ENCODE measurements around the gene PBXIP1. TPM values are rescaled to one million over a fixed set of nuclear protein-coding genes. Genes with fewer than 3 reads are reported as not detected.
"Not testable (repeated sequence)": the region's sequence is repeated elsewhere in the genome, so short reads cannot be mapped to it uniquely, and the experiment has no call there.

The PBXIP1 gene
- total RNA-seq, 2 donors from 2014 or later, result 81.4 to 101 TPM

DNA sequence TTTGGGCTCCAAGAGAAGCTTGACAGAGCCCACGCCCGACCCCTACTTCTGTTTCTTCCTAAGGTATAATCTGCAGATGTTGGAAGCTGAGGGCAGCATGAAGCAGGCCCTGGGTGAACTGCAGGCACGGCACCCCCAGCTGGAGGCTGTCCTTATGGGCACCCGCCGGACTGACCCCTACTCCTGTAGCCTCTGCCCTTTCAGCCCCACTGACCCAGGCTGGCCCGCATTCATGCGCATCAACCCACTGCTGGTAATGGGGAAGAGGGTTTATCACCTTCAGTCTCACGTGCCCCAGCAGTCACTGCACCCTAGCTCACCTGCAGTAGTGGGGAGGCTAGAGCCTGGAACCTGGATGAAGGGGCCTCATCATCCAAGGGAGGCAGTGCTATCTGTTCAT lies 34.4 kb upstream of the PBXIP1 start:
- DNase-seq (ENCODE audit: low spot score), result no peak
- Histone ChIP-seq H3K4me1 (no peaks in the 10 kb centered on the region), H3K27me3 (no peaks in the 10 kb centered on the region), H3K9me3 (no peaks in the 10 kb centered on the region), H3K4me3 (no peak overlapping the region), H3K27ac (no peak overlapping the region), H3K36me3 (peaks cover 25% of the 10 kb centered on the region)
- TF ChIP-seq, protein P1, sequence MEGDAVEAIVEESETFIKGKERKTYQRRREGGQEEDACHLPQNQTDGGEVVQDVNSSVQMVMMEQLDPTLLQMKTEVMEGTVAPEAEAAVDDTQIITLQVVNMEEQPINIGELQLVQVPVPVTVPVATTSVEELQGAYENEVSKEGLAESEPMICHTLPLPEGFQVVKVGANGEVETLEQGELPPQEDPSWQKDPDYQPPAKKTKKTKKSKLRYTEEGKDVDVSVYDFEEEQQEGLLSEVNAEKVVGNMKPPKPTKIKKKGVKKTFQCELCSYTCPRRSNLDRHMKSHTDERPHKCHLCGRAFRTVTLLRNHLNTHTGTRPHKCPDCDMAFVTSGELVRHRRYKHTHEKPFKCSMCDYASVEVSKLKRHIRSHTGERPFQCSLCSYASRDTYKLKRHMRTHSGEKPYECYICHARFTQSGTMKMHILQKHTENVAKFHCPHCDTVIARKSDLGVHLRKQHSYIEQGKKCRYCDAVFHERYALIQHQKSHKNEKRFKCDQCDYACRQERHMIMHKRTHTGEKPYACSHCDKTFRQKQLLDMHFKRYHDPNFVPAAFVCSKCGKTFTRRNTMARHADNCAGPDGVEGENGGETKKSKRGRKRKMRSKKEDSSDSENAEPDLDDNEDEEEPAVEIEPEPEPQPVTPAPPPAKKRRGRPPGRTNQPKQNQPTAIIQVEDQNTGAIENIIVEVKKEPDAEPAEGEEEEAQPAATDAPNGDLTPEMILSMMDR (IDR thresholded peaks at IDR 0.05), result no peak

DNA sequence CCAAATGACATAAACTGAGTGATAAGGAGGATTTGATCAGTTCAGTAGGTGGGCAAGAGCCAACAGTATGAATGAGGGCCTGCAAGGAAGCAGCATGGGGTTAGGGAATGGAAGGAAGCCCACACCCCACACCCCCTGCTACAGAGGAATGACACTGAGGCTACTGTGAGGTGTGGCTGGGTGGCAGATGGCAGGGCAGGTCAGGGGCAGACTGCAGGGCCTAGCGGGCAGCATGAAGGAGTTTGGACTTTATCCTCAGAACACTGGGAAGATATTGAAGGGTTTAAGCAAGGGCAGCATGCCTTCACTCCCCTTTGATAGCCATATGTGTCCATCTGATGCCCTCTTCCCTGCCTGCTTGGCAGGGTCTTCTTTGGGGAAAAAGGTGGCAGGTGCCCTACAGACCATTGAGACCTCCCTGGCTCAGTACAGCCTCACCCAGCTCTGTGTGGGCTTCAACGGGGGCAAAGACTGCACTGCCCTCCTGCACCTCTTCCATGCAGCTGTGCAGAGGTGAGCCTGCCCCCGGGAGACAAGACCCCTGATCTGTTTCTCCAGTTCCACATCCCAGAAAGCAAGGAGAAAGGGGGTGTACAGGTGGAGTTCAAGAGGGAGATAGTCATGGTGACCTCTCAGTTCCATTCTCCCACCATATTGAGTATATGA lies 33.4 kb upstream of the PBXIP1 start:
- no peak for DNase-seq (ENCODE audit: low spot score)
- peaks cover 25% of the 10 kb centered on the region for H3K36me3 ChIP-seq
- no peak overlapping the region for H3K4me3 ChIP-seq
- H3K27me3 ChIP-seq, result no peaks in the 10 kb centered on the region
- no peak overlapping the region for H3K27ac ChIP-seq
- peaks cover 0 to under 1% of the 10 kb centered on the region in 2 donors for H3K4me1 ChIP-seq
- TF ChIP-seq, protein P1 (IDR thresholded peaks at IDR 0.05), result no peak
- H3K9me3 ChIP-seq, result no peaks in the 10 kb centered on the region

DNA sequence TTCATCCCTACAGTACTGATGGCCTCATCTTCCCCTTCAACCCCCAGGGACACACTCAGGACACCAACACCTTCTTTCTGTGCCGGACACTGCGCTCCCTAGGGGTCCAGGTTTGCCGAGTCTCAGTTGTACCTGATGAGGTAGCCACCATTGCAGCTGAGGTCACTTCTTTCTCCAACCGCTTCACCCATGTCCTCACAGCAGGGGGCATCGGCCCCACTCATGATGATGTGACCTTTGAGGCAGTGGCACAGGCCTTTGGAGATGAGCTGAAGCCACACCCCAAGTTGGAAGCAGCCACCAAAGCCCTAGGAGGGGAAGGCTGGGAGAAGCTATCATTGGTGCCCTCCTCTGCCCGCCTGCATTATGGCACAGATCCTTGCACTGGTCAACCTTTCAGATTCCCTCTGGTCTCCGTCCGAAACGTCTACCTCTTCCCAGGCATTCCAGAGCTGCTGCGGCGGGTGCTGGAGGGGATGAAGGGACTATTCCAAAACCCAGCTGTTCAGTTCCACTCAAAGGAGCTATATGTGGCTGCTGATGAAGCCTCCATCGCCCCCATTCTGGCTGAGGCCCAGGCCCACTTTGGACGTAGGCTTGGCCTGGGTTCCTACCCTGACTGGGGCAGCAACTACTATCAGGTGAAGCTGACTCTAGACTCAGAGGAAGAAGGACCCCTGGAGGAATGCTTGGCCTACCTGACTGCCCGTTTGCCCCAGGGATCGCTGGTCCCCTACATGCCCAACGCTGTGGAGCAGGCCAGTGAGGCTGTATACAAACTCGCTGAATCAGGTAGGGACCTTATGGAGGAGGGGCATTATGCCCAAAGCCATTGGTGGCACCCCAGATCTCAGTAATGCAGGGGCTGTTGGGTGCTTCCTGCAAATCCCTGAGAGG lies 32.4 kb upstream of the PBXIP1 start:
- H3K27me3 ChIP-seq, result no peaks in the 10 kb centered on the region
- H3K9me3 ChIP-seq, result no peaks in the 10 kb centered on the region
- peaks cover 0 to 10% of the 10 kb centered on the region in 2 donors for H3K4me1 ChIP-seq
- no peak overlapping the region for H3K27ac ChIP-seq
- no peak for DNase-seq (ENCODE audit: low spot score)
- TF ChIP-seq, protein P1 (IDR thresholded peaks at IDR 0.05), result no peak
- no peak overlapping the region for H3K4me3 ChIP-seq
- peaks cover 25% of the 10 kb centered on the region for H3K36me3 ChIP-seq

DNA sequence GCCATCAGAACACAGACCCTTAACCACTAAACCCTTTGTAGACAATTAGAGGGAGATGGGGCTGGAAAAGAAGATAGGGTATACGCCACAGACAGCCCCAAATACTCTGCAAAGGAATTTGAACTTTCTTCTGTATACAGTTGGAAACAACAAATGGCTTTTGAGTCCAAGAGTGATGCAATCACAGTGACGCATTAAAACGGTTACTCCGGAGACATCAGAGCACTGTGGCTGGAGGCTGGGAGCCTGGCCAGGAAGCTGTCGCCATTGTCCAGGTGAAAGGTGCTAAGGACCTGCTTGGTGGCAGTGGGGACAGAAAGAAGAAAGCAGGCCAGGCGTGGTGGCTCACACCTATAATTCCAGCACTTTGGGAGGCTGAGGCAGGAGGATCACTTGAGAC lies 31.4 kb upstream of the PBXIP1 start:
- TF ChIP-seq, protein P1 (IDR thresholded peaks at IDR 0.05), result no peak
- Histone ChIP-seq H3K4me3 (no peak overlapping the region), H3K27me3 (no peaks in the 10 kb centered on the region), H3K27ac (no peak overlapping the region), H3K4me1 (peaks cover 0 to 15% of the 10 kb centered on the region in 2 donors), H3K9me3 (no peaks in the 10 kb centered on the region), H3K36me3 (peaks cover 25% of the 10 kb centered on the region)
- DNase-seq (ENCODE audit: low spot score), result no peak

DNA sequence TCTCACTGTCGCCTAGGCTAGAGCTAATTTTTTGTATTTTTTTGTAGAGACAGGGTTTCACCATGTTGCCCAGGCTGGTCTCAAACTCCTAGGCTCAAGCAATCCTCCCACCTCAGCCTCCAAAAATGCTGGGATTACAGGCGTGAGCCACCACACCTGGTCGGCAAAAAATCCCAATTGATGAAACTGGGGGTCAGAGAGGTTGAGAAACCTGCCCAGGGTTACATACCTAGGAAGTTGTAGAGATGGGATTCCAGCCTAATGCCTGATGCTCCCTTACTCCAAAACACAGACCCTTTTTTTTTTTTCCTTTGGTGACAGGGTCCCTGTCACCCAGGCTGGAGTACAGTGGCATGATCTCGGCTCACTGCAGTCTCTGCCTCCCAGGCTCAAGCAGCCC lies 30.8 kb upstream of the PBXIP1 start:
- Histone ChIP-seq H3K36me3 (peaks cover 25% of the 10 kb centered on the region), H3K4me1 (peaks cover 0 to 17% of the 10 kb centered on the region in 2 donors)
- H3K4me3 ChIP-seq; H3K9me3 ChIP-seq; DNase-seq (ENCODE audit: low spot score); H3K27me3 ChIP-seq; H3K27ac ChIP-seq: not testable (repeated sequence)

DNA sequence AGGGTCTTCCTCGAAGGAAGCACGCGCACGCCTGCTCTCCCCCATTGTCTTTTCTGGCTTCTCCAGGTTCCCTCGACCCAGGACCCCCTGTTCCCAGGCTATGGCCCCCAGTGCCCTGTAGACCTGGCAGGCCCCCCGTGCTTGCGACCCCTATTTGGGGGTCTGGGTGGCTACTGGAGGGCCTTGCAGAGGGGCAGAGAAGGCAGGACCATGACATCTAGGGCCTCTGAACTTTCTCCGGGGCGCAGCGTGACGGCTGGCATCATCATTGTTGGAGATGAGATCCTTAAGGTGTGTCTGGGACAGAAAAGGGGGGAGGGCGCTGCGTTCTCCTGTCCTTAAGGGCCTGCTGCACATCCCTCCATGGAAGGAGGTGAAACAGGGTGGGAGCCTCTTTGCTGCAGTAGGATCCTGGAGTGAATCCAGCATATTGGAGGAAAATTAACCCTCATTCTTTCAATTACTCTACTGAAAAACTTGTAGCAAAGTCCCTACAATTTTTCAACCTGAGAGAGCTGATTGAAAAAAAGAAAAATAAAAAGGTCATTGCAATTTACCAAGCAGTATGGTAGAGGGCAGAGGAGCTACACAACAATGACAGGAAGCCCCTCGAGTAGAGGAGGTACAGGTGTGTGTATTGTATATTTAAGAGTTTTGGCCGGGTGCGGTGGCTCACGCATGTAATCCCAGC lies 28.0 kb upstream of the PBXIP1 start:
- TF ChIP-seq, protein P1 (IDR thresholded peaks at IDR 0.05), result no peak
- Histone ChIP-seq H3K4me1 (peaks cover 0 to 17% of the 10 kb centered on the region in 2 donors), H3K9me3 (no peaks in the 10 kb centered on the region), H3K36me3 (peaks cover 11% of the 10 kb centered on the region), H3K27ac (peak overlapping the region; percentile 62 to 65), H3K4me3 (peak overlapping the region; percentile 60 to 71), H3K27me3 (no peaks in the 10 kb centered on the region)
- DNase-seq (ENCODE audit: low spot score), result no peak
